ENCODE results near the gene P3H3. TPM values are rescaled to one million over a fixed set of nuclear protein-coding genes. Genes with fewer than 3 reads are reported as not detected.
A peak's percentile ranks its signal among the peaks of the same experiment; 100 is the strongest.

Gene P3H3
- total and polyA plus RNA-seq, 2 donors (not counting 3 experiments of a cell fraction or from before 2014, with no cell fraction given) = 75.9 to 76.5 TPM

GRCh38 chr12:6868211-6869048, 40.2 kb downstream of the P3H3 start:
- peak overlapping the region; percentile 67 for H3K9ac ChIP-seq (replicated peaks; ENCODE audit: extremely low read depth, insufficient read depth, low read length)
- H3K27ac ChIP-seq (ENCODE audit: insufficient read depth, low read depth, low read length) = no peak overlapping the region
- H3K79me2 ChIP-seq (ENCODE audit: control insufficient read depth, insufficient read depth, low read length) = peaks cover 40% of the 10 kb centered on the region
- CTCF ChIA-PET = interaction anchor here (0.9 to 3.9 kb wide), 17 partner anchors 10 to 246 kb away, joined by 3 to 43 read pairs (median 7); partner anchors contain the start of genes C12orf57, C1RL, CDCA3 and RNU7-1
- peaks cover 36% of the 10 kb centered on the region for H3K4me1 ChIP-seq (ENCODE audit: control insufficient read depth, extremely low read depth, insufficient read depth, low read length)
- H4K20me1 ChIP-seq (replicated peaks; ENCODE audit: control insufficient read depth, extremely low read depth, insufficient read depth, low read length) = no peaks in the 10 kb centered on the region
- H3K27me3 ChIP-seq (ENCODE audit: control insufficient read depth in 2 of 2, insufficient read depth in 2 of 2, low read length in 2 of 2) = no peaks in the 10 kb centered on the region
- peak overlapping the region; percentile 60 to 95 (median 75) for H3K4me3 ChIP-seq (replicated peaks in 1 of 3; ENCODE audit: insufficient read depth in 1 of 3, low read depth in 1 of 3, low read length in 3 of 3)
- peaks cover 2 to 30% of the 10 kb centered on the region in 2 experiments for H3K36me3 ChIP-seq (ENCODE audit: control insufficient read depth in 2 of 2, extremely low read depth in 1 of 2, insufficient read depth in 2 of 2, low read length in 2 of 2)
- POLR2A ChIA-PET = interaction anchor here (1.1 to 2.4 kb wide), 5 partner anchors 16 to 76 kb away, joined by 3 to 48 read pairs (median 8); partner anchors contain the start of genes C12orf57, CDCA3, LRRC23 and RNU7-1
- TF ChIP-seq FOS (IDR thresholded peaks at IDR 0.05; ENCODE audit: borderline replicate concordance, insufficient read depth, low read length) = no peak
- TF ChIP-seq MAX (IDR thresholded peaks at IDR 0.05; ENCODE audit: insufficient read depth, insufficient read length) = no peak
- peak in 1 of 2 donors; percentile 25 for TF ChIP-seq CTCF (IDR thresholded peaks at IDR 0.05; ENCODE audit: extremely low read depth in 1 of 2, insufficient read depth in 1 of 2, low read depth in 1 of 2, low read length in 2 of 2)
- H3K9me3 ChIP-seq (replicated peaks; ENCODE audit: control insufficient read depth, insufficient read depth, low read length) = no peaks in the 10 kb centered on the region
- no peaks in the 10 kb centered on the region for H3K9me1 ChIP-seq (replicated peaks; ENCODE audit: control insufficient read depth, extremely low read depth, insufficient read depth, low read length)
- dilution Hi-C loops (cut with MboI; ENCODE audit: extremely low pct_ligation_motif_present, low sequenced_read_pairs) = no loop called here
- BruUV-seq (replicated peaks) = no TSS peak
- peak overlapping the region; percentile 75 for H3K4me2 ChIP-seq (ENCODE audit: insufficient read depth, low read length)
- H2AFZ ChIP-seq (ENCODE audit: low read depth, low read length) = no peak overlapping the region
- DNase-seq (ENCODE audit: low read depth, low spot score) (no peak), FAIRE-seq (peak; percentile 81)
- intact Hi-C loops (cut with micrococcal nuclease) = loop anchor here (1.0 kb wide), 4 partner anchors 16 to 97 kb away; partner anchors contain the start of genes RNU7-1 and USP5

Measured in endothelial cell of umbilical vein (primary cell).